ENCODE measurements around the gene ACP1. TPM values are rescaled to one million over a fixed set of nuclear protein-coding genes. Genes with fewer than 3 reads are reported as not detected.

ACP1 gene
- 100 to 1,000 TPM; 117 to 136 (median 128) TPM for total RNA-seq

DNA sequence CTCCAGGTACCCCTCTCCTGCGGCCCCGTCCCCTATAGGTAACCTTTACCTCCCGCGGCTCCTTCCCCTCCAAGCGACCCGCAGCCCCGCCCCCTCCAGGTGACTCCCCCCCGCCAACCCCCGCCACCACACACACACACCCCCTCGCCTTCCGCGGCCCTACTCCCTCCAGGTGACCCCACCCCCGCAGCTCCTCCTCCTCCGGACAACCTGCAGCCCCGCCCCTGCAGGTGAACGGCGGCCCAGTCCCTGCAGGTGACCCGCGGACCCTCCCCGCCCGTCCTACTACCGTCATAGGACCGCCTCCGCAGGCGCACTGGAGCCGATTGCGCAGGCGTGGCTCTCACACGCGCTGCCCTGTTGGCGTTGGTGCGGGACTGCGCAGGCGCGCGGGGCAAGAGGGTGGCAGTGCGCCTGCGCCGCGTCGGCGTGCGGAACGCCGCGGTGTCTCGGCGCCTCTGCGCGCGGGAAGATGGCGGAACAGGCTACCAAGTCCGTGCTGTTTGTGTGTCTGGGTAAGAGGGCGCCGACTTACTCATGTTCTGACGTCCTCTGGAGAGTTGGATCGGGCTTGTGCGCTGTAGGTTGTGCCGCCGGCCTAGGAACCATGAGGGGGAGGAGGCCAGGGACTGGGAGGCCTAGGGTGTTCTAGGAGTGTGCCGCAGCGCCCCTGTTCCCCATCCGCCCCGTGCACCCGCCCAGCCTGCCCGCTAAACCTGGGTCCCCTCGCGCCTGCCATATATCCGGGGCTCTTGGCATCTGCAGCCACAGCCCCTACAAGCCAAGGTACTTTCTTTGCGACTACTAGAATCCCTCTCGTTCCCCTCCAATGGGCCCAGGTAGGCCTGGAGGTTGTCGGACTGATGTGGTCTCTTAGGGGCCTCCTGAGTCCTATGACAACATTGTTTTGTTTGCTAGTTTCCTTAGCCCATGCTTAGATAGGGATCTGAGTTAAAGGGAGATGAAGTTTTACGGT lies at the start of gene ACP1:
Gene ACP1 (plus strand): TSS at position 455 of the 976 bp plus-strand sequence. CDS start 18 bp downstream, at position 473.
- Histone ChIP-seq H3K27me3 (no peaks in the 10 kb centered on the region), H3K4me1 (peaks cover 15 to 22% of the 10 kb centered on the region in 2 donors), H3K27ac (peak within 1 kb of the TSS; percentile 71 to 89 (median 81)), H3K36me3 (no peaks in the 10 kb centered on the region), H3K9me3 (no peaks in the 10 kb centered on the region), H3K4me3 (replicated peaks in 1 of 3) (peak within 1 kb of the TSS; percentile 64 to 71 (median 70))
- intact Hi-C loops (cut with DNase I): loop anchor here (10.0 kb wide), 1 partner anchor 370 kb away; no protein-coding TSS in a partner anchor
- 0% methylated on average over 37 to 45 of the region's 73 CpGs for WGBS, 2 donors
- DNase-seq: peak; percentile 99 to 100
- peak; percentile 64 to 90 for TF ChIP-seq POLR2A (IDR thresholded peaks at IDR 0.05)
- TF ChIP-seq, protein P1, sequence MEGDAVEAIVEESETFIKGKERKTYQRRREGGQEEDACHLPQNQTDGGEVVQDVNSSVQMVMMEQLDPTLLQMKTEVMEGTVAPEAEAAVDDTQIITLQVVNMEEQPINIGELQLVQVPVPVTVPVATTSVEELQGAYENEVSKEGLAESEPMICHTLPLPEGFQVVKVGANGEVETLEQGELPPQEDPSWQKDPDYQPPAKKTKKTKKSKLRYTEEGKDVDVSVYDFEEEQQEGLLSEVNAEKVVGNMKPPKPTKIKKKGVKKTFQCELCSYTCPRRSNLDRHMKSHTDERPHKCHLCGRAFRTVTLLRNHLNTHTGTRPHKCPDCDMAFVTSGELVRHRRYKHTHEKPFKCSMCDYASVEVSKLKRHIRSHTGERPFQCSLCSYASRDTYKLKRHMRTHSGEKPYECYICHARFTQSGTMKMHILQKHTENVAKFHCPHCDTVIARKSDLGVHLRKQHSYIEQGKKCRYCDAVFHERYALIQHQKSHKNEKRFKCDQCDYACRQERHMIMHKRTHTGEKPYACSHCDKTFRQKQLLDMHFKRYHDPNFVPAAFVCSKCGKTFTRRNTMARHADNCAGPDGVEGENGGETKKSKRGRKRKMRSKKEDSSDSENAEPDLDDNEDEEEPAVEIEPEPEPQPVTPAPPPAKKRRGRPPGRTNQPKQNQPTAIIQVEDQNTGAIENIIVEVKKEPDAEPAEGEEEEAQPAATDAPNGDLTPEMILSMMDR (IDR thresholded peaks at IDR 0.05): peak in 1 of 6 experiments; percentile 4

DNA sequence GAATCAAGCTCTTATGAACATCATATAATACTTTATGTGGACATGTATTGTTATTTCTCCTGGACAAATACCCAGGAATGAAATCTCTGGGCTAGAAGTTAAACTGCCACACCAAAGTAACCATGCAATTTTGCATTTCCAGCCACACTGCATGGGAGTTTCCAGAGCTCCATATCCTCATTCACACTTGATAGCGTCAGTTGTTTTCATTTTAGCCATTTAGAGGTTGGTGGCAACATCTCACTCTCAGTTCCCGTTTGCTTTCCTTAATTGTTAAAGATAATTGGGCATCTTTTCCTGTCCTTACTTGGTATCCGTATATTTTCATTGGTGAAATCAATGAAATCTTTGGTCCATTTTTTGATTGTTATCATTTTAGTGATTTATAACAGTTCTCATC lies 48.7 kb upstream of the ACP1 start:
- no peak for TF ChIP-seq POLR2A (IDR thresholded peaks at IDR 0.05)
- TF ChIP-seq, protein P1 (IDR thresholded peaks at IDR 0.05): no peak
- Histone ChIP-seq H3K36me3 (peaks cover 0 to 14% of the 10 kb centered on the region in 2 donors), H3K4me1 (no peaks in the 10 kb centered on the region), H3K27ac (no peak overlapping the region), H3K27me3 (no peaks in the 10 kb centered on the region), H3K9me3 (no peaks in the 10 kb centered on the region), H3K4me3 (replicated peaks in 1 of 3) (no peak overlapping the region)
- intact Hi-C loops (cut with DNase I): no loop called here
- WGBS, 2 donors: 89 to 94% methylated on average over 3 of the region's 3 CpGs
- DNase-seq: no peak

DNA sequence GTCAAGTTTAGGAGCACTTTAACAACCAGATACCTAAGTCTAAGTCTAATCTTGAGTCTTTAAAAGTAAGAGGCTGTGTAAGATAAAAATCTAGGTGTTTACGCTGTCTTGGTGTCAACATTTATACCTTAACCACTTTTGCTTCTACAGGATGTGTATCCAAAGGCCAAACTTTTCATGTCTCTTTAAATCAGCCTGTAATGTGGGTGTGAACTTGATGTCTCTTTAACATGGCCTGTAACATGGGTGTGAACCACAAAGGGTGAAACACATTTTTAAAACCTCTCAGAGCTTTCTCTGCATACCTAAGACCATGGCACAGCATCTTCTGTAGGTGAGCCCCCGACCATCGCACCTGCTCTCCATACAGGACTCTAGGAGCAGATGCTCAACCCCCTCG lies 41.3 kb upstream of the ACP1 start:
- intact Hi-C loops (cut with DNase I): no loop called here
- Histone ChIP-seq H3K9me3 (no peaks in the 10 kb centered on the region), H3K36me3 (peaks cover 0 to 13% of the 10 kb centered on the region in 2 donors), H3K4me3 (replicated peaks in 1 of 3) (no peak overlapping the region), H3K4me1 (no peaks in the 10 kb centered on the region), H3K27me3 (no peaks in the 10 kb centered on the region), H3K27ac (no peak overlapping the region)
- DNase-seq: no peak
- WGBS, 2 donors: 90 to 91% methylated on average over 4 of the region's 4 CpGs
- TF ChIP-seq, protein P1 (IDR thresholded peaks at IDR 0.05): no peak
- TF ChIP-seq POLR2A (IDR thresholded peaks at IDR 0.05): no peak

DNA sequence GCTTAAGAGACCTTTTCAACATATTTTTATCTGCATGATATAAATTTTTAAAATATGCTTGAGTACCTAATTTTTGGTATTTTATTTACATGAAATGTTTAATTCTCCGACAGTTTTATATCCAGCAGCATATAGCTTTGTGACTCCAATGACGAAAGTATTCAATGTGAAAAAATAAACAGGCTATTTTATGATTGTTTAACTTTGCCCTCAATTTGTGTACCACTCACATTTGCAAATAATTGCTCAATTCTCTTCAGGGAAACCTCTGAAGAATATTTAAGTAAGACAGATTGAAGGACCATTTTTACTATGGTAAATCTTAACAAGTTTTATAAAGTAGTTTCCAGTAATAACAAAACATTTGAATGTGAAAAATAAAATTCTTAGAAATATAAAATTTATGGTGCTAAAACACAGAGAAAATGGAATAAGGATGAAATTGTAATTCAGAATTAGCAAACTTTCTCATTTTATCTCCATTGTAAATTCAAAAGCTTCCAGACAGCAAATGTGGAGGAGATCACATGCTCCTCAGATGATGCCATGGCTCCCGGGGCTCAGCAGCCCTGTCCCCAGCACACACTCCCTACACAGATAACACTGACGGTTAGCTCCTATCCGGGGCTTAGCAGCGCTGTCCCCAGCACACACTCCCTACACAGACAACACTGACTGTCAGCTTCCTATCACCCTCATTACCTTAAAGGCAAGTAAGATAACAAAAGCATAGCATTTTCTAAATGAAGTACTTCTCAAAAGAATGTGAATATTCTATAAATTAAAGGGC lies 40.6 kb upstream of the ACP1 start:
- peaks cover 0 to 9% of the 10 kb centered on the region in 2 donors for H3K36me3 ChIP-seq
- WGBS, 2 donors: 96 to 97% methylated on average over 6 of the region's 6 CpGs
- no peak overlapping the region for H3K27ac ChIP-seq
- H3K4me1 ChIP-seq: no peaks in the 10 kb centered on the region
- no peaks in the 10 kb centered on the region for H3K27me3 ChIP-seq
- DNase-seq: no peak
- no peaks in the 10 kb centered on the region for H3K9me3 ChIP-seq
- intact Hi-C loops (cut with DNase I): no loop called here
- no peak overlapping the region for H3K4me3 ChIP-seq (replicated peaks in 1 of 3)
- TF ChIP-seq POLR2A (IDR thresholded peaks at IDR 0.05): no peak
- TF ChIP-seq, protein P1 (IDR thresholded peaks at IDR 0.05): no peak
